HepG2 (cell line): ENCODE results near the gene STH. TPM values are rescaled to one million over a fixed set of nuclear protein-coding genes. Genes with fewer than 3 reads are reported as not detected.

Experiments
- ATAC-seq: fragments of 200-7000 bp; cut with Tn5 transposase; 3 replicates; pipeline ENCODE4 v1.9.1; 2020; ENCODE audit warnings: mild to moderate bottlenecking, moderate library complexity
- BruUV-seq: library from RNA; stranded (reverse); fragments of 400-500 nt; replicated peaks from 2 replicates; lab custom pipeline; 2021; lab: Mats Ljungman, UMichigan
- CTCF ChIA-PET: fragments of 300-600 bp; formaldehyde crosslinking; extraction: SDS; loops from one replicate; lab custom pipeline; 2021; ENCODE audit warnings: low total read pairs, inconsistent platforms, low intra/inter-chr PET ratio; lab: Yijun Ruan, JAX
- POLR2A ChIA-PET: fragments of 350-600 bp; sonication (Branson Sonifier 250); formaldehyde crosslinking; loops from one replicate; lab custom pipeline; 2020; ENCODE audit warnings: antibody characterized with exemption, inconsistent platforms; lab: Yijun Ruan, JAX
- DNase-seq: peaks from one replicate; pipeline ENCODE4 v3.0.0-alpha.2; 2015; ENCODE audit warnings: low spot score
- FAIRE-seq: peaks from 3 replicates; lab custom pipeline; 2011; peaks lifted over from hg19 to GRCh38; lab: Jason Lieb, UNC
- H2AFZ ChIP-seq: one replicate; pipeline ENCODE4 v1.6.1; 2011; ENCODE audit warnings: low read length, inconsistent platforms
- H3K27ac ChIP-seq: fragments of 300-600 bp; 3 replicates; pipeline ENCODE4 v1.8.0; 2011; ENCODE audit warnings: mixed run types, mild to moderate bottlenecking, mixed read lengths, low read length, inconsistent platforms; ENCODE audit not compliant: insufficient read depth; ENCODE audit errors: extremely low read length
- H3K27me3 ChIP-seq, 2 experiments: fragments of 200-600 bp in 1 of 2; 2 replicates in 1 of 2; 3 replicates in 1 of 2; pipeline versions ENCODE4 v1.6.0 to v1.8.0; 2011; ENCODE audit warnings: low read length in 2 of 2, mild to moderate bottlenecking in 2 of 2, moderate library complexity in 2 of 2, inconsistent platforms in 1 of 2; ENCODE audit not compliant: insufficient read depth in 2 of 2, control insufficient read depth in 1 of 2
- H3K36me3 ChIP-seq, 2 experiments: fragments of 200-600 bp in 1 of 2; replicated peaks in 1 of 2; 2 replicates in 1 of 2; 3 replicates in 1 of 2; pipeline versions ENCODE4 v1.5.1 to v1.8.0; 2011; ENCODE audit warnings: low read length in 2 of 2, inconsistent platforms in 1 of 2; ENCODE audit not compliant: insufficient read depth in 2 of 2, control insufficient read depth in 1 of 2
- H3K4me1 ChIP-seq: 2 replicates; pipeline ENCODE4 v1.5.1; 2012; ENCODE audit warnings: low read length, inconsistent platforms; ENCODE audit not compliant: insufficient read depth
- H3K4me2 ChIP-seq: 2 replicates; pipeline ENCODE4 v1.6.0; 2011; ENCODE audit warnings: low read depth, low read length, inconsistent platforms
- H3K4me3 ChIP-seq, 3 experiments: fragments of 200-600 bp in 1 of 3; sonication (generic), shearing (Covaris generic) in 1 of 3; replicated peaks in 1 of 3; 2 replicates each; pipeline ENCODE4 v1.5.1; 2011 to 2016; ENCODE audit warnings: low read length in 3 of 3, inconsistent platforms in 2 of 3, low read depth in 2 of 3, mild to moderate bottlenecking in 2 of 3, control low read depth in 1 of 3, mixed read lengths in 1 of 3; ENCODE audit not compliant: insufficient read depth in 1 of 3
- H3K79me2 ChIP-seq: one replicate; pipeline ENCODE4 v1.6.1; 2011; ENCODE audit warnings: low read length, inconsistent platforms; ENCODE audit not compliant: insufficient read depth
- H3K9ac ChIP-seq: 2 replicates; pipeline ENCODE4 v1.6.0; 2011; ENCODE audit warnings: mild to moderate bottlenecking, low read depth, low read length, inconsistent platforms; ENCODE audit not compliant: insufficient read depth
- H3K9me3 ChIP-seq: 2 replicates; pipeline ENCODE4 v1.5.1; 2012; ENCODE audit warnings: mild to moderate bottlenecking, low read length
- H4K20me1 ChIP-seq: 2 replicates; pipeline ENCODE4 v1.6.0; 2011; ENCODE audit warnings: inconsistent platforms, mild to moderate bottlenecking, low read length, moderate library complexity; ENCODE audit not compliant: insufficient read depth
- MED1 ChIP-seq: sonication (generic); formaldehyde crosslinking; IDR thresholded peaks from 2 replicates; pipeline ENCODE4 v1.4.0; 2020; ENCODE audit warnings: missing genetic modification reagents
- PLRG1 ChIP-seq: fragments of 450-650 bp; conservative IDR thresholded peaks from 2 replicates; pipeline ENCODE4 v1.6.1; 2016
- RELA ChIP-seq: sonication (generic); formaldehyde crosslinking; IDR thresholded peaks from 2 replicates; pipeline ENCODE4 v1.4.0; 2020; ENCODE audit warnings: missing genetic modification reagents
- ZMYM3 ChIP-seq: sonication (generic); formaldehyde crosslinking; IDR thresholded peaks from 2 replicates; pipeline ENCODE4 v1.5.1; 2020; ENCODE audit warnings: mild to moderate bottlenecking, missing genetic modification reagents
- ZNF724P ChIP-seq: sonication (generic); formaldehyde crosslinking; IDR thresholded peaks from 2 replicates; pipeline ENCODE4 v1.8.0; 2022; ENCODE audit warnings: missing genetic modification reagents, borderline replicate concordance
- WGBS: methylation state at CpG from one replicate; pipeline ENCODE4 v1.1.6; 2017; ENCODE audit warnings: low lambda C conversion rate; 5-methylcytosine and 5-hydroxymethylcytosine counted together
- in situ Hi-C: cut with HindIII; loops from 2 replicates; pipeline ENCODE4 v1.10.0; 2017; ENCODE audit warnings: low pct_unique_long_range_greater_than_20kb; ENCODE audit not compliant: extremely low pct_ligation_motif_present
- intact Hi-C: fragments of 100-400 bp; cut with micrococcal nuclease; formaldehyde crosslinking; loops from one replicate; pipeline ENCODE4 v1.10.0; 2022; ENCODE audit not compliant: unreplicated experiment
- polyA plus RNA-seq, 8 experiments: library from polyadenylated mRNA; depleted of rRNA in 3 of 8; stranded (reverse) in 7 of 8; unstranded in 1 of 8; fragments of >200 nt; fragmentation: Illumina TruSeq in 4 of 8; extraction: Trizol in 4 of 8; gene quantifications; 2 replicates each; pipeline versions ENCODE4 v1.2.1 to v1.2.3, GENCODE V29; 2011 to 2016; ENCODE audit warnings: low read depth in 4 of 8, missing spikeins in 1 of 8, mixed read lengths in 1 of 8; ENCODE audit not compliant: insufficient read depth in 1 of 8
- total RNA-seq, 5 experiments: library from RNA; depleted of rRNA; stranded (reverse); fragments of >200 nt; fragmentation: Illumina TruSeq; extraction: Trizol; gene quantifications; 2 replicates each; pipeline ENCODE4 v1.2.3, GENCODE V29; 2016; ENCODE audit warnings: low read depth in 1 of 5
- TF ChIP-seq, protein P1 (sequence below): sonication (generic); formaldehyde crosslinking; IDR thresholded peaks from 2 replicates; pipeline ENCODE4 v1.8.0; 2022; ENCODE audit warnings: missing genetic modification reagents, mild to moderate bottlenecking, borderline replicate concordance
- TF ChIP-seq, protein P2 (sequence below): sonication (generic); formaldehyde crosslinking; IDR thresholded peaks from 2 replicates; pipeline ENCODE4 v1.4.0; 2020; ENCODE audit warnings: missing genetic modification reagents
- TF ChIP-seq, protein P3 (sequence below): sonication (generic); formaldehyde crosslinking; IDR thresholded peaks from 2 replicates; pipeline ENCODE4 v1.4.0; 2020; ENCODE audit warnings: missing genetic modification reagents

STH gene
- total and polyA plus RNA-seq, 2 of the 13 experiments (the other 11 are each of a cell fraction or from before 2014, with no cell fraction given), result not detected

DNA sequence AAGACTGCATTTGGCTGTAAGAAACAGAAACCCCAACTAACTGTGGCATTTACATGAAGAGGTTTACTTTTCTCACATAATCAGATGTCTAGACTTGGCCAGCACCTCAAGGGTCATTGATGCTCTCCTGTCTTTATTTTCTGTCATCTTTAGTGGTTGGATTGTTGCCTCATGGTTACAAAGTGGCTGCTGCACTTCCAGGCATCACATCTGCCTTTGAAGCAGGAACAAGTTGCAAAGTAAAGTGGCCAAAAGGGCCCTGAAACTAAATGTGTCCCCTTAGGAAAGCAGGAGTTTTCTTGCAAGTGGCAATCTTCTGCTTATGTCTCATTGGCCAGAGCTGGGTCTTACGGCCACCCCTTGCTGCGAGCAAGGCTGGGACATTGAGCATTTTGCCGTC, 26.5 kb upstream of the STH start:
- BruUV-seq, result no TSS peak
- no peaks in the 10 kb centered on the region; the same call in 1 of the 2 replicates for H4K20me1 ChIP-seq
- DNase-seq (no peak), ATAC-seq (no peak), FAIRE-seq (no peak)
- TF ChIP-seq, protein P1, sequence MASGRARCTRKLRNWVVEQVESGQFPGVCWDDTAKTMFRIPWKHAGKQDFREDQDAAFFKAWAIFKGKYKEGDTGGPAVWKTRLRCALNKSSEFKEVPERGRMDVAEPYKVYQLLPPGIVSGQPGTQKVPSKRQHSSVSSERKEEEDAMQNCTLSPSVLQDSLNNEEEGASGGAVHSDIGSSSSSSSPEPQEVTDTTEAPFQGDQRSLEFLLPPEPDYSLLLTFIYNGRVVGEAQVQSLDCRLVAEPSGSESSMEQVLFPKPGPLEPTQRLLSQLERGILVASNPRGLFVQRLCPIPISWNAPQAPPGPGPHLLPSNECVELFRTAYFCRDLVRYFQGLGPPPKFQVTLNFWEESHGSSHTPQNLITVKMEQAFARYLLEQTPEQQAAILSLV (CRISPR knock-in tag), result no peak
- TF ChIP-seq RELA (CRISPR knock-in tag) (no peak), ZMYM3 (CRISPR knock-in tag) (peak; percentile 45; the same call in 1 of the 2 replicates), PLRG1 (no peak), ZNF724P (CRISPR knock-in tag) (no peak)
- in situ Hi-C loops, result no loop called here
- H3K9ac ChIP-seq, result no peak overlapping the region
- no peak overlapping the region for H3K27ac ChIP-seq
- H3K4me1 ChIP-seq, result no peaks in the 10 kb centered on the region
- intact Hi-C loops, result no loop called here
- H3K36me3 ChIP-seq, result no peaks in the 10 kb centered on the region
- H3K79me2 ChIP-seq, result no peaks in the 10 kb centered on the region
- 83% methylated on average over 3 of the region's 3 CpGs for WGBS
- no peak overlapping the region for H3K4me3 ChIP-seq
- no peaks in the 10 kb centered on the region; a peak in 1 of 5 replicates for H3K27me3 ChIP-seq
- CTCF ChIA-PET, result no interaction called here
- POLR2A ChIA-PET, result no interaction called here
- H2AFZ ChIP-seq, result no peak overlapping the region
- no peak overlapping the region for H3K4me2 ChIP-seq
- H3K9me3 ChIP-seq, result no peaks in the 10 kb centered on the region

DNA sequence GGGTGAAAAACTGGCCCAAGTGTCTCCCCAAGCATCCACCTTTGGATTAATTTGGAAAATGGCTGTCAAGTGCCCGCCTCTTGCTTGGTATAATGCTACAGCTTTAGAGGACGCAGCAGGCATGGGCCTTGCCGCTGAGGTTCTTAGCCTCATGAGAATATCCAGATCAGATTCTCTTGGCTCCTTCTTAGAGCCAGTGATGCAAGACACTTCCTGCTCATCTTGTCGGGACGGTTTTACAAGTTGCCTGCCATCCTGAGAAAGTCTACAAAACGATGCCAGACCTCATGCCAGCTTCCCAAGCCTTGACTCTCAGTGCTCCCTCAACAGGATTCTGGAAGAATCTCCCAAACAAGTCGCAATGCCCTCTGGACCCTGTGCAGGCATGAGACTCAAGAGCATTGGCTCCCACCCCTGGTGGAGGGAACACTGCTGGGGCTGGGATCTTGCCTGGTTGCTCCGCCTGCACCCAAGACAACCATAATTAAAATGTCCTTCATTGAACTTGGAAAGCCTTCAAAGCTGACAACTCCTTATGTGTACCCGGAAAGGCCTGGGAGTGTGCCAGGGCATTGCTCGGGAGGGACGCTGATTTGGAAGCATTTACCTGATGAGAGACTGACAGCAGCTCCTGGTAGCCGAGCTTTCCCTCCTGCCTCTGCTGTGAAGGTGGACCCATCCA, 25.8 kb upstream of the STH start:
- POLR2A ChIA-PET, result no interaction called here
- BruUV-seq, result no TSS peak
- ATAC-seq, result no peak
- TF ChIP-seq, protein P2, sequence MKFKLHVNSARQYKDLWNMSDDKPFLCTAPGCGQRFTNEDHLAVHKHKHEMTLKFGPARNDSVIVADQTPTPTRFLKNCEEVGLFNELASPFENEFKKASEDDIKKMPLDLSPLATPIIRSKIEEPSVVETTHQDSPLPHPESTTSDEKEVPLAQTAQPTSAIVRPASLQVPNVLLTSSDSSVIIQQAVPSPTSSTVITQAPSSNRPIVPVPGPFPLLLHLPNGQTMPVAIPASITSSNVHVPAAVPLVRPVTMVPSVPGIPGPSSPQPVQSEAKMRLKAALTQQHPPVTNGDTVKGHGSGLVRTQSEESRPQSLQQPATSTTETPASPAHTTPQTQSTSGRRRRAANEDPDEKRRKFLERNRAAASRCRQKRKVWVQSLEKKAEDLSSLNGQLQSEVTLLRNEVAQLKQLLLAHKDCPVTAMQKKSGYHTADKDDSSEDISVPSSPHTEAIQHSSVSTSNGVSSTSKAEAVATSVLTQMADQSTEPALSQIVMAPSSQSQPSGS (CRISPR knock-in tag), result no peak
- no peak for TF ChIP-seq MED1 (CRISPR knock-in tag)
- TF ChIP-seq, protein P3, sequence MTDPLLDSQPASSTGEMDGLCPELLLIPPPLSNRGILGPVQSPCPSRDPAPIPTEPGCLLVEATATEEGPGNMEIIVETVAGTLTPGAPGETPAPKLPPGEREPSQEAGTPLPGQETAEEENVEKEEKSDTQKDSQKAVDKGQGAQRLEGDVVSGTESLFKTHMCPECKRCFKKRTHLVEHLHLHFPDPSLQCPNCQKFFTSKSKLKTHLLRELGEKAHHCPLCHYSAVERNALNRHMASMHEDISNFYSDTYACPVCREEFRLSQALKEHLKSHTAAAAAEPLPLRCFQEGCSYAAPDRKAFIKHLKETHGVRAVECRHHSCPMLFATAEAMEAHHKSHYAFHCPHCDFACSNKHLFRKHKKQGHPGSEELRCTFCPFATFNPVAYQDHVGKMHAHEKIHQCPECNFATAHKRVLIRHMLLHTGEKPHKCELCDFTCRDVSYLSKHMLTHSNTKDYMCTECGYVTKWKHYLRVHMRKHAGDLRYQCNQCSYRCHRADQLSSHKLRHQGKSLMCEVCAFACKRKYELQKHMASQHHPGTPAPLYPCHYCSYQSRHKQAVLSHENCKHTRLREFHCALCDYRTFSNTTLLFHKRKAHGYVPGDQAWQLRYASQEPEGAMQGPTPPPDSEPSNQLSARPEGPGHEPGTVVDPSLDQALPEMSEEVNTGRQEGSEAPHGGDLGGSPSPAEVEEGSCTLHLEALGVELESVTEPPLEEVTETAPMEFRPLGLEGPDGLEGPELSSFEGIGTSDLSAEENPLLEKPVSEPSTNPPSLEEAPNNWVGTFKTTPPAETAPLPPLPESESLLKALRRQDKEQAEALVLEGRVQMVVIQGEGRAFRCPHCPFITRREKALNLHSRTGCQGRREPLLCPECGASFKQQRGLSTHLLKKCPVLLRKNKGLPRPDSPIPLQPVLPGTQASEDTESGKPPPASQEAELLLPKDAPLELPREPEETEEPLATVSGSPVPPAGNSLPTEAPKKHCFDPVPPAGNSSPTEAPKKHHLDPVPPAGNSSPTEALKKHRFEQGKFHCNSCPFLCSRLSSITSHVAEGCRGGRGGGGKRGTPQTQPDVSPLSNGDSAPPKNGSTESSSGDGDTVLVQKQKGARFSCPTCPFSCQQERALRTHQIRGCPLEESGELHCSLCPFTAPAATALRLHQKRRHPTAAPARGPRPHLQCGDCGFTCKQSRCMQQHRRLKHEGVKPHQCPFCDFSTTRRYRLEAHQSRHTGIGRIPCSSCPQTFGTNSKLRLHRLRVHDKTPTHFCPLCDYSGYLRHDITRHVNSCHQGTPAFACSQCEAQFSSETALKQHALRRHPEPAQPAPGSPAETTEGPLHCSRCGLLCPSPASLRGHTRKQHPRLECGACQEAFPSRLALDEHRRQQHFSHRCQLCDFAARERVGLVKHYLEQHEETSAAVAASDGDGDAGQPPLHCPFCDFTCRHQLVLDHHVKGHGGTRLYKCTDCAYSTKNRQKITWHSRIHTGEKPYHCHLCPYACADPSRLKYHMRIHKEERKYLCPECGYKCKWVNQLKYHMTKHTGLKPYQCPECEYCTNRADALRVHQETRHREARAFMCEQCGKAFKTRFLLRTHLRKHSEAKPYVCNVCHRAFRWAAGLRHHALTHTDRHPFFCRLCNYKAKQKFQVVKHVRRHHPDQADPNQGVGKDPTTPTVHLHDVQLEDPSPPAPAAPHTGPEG (CRISPR knock-in tag), result no peak

More for the DNA sequence above, 25.8 kb upstream of the STH start:
- H3K27me3 ChIP-seq, result no peaks in the 10 kb centered on the region; a peak in 1 of 5 replicates
- WGBS, result 45% methylated on average over 12 of the region's 12 CpGs
- FAIRE-seq (no peak), DNase-seq (no peak)
- H3K4me1 ChIP-seq, result no peaks in the 10 kb centered on the region
- H3K9ac ChIP-seq, result no peak overlapping the region
- intact Hi-C loops (no loop called here), in situ Hi-C loops (no loop called here)
- no peak overlapping the region for H3K4me2 ChIP-seq
- no peak overlapping the region for H3K27ac ChIP-seq
- H3K36me3 ChIP-seq, result no peaks in the 10 kb centered on the region
- no peaks in the 10 kb centered on the region for H3K9me3 ChIP-seq
- no peak overlapping the region for H2AFZ ChIP-seq
- H3K79me2 ChIP-seq, result no peaks in the 10 kb centered on the region
- CTCF ChIA-PET, result no interaction called here
- no peaks in the 10 kb centered on the region; the same call in 1 of the 2 replicates for H4K20me1 ChIP-seq
- no peak overlapping the region for H3K4me3 ChIP-seq
